GM18868 (cell line): Measurements from ENCODE around the gene IGSF21.

ENCODE experiments used
- ATAC-seq: cut with Tn5 transposase; IDR thresholded peaks from one replicate; pipeline ENCODE4 v1.9.1; 2021; ENCODE audit warnings: mild to moderate bottlenecking, moderate library complexity; ENCODE audit not compliant: unreplicated experiment

Gene IGSF21

DNA sequence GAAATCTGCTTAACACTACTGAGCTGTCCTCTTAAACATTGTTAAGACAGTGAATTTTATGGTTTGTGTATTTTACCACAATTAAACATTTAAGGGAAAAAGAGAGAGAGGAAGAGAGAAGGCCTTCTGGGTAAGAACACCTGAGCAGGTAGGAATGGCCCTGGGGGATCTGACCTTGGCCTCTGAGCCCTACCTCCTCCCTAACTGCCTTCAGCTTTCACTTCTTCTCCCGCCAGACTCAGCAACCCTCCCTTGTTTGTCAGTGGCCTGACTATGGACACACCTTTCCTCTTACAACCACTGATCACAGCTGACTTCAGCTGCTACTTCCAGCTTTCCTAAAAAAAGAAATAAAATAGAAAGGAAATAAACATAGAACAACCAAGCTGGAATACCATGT is 13.5 kb upstream of the IGSF21 start:
- no peak for ATAC-seq

GRCh38 chr1:18097206-18097605 is 10.4 kb upstream of the IGSF21 start:
- ATAC-seq = no peak

DNA sequence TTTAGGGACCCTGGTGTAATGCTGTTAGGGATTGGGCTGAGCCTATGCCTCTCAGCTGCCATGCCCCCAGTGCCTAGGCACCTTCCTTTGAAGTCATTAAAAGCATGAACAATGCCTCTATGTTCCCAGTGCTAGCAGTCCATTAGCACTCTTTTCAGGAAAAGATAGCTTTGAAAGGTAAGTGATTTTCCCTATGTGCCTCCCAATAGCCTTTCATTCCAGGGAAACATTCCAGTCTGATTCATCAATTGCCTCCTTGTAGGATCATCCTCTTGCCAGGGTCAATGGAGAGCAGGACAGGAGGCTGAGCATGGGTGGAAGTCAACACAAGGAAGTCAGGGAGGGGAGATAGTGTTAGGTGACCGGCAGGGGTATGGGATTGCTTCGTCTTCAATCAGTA is 8.6 kb upstream of the IGSF21 start:
- ATAC-seq = no peak

DNA sequence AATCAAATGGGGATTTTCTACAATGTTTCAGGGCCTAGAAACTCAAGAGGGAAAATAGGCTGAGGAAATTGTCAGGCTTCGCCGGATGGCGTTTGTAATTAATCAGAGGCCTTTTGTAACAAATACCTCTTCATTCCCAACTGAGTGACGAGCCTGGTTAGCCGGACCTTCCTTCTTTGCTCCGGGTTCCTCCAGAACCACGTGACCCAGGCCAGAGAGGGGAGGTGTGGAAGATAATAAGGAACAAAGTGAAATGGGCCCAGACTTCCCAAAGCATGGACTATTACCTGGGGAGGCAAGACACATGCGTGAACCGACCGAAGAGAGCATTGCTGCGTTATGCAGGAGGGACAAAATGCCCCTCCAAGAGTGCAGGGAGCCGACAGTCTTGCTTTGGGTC is 7.5 kb upstream of the IGSF21 start:
- ATAC-seq = no peak

- no peak for ATAC-seq
These were observed 7.0 kb upstream of the IGSF21 start for GRCh38 chr1:18100491-18101063.

GRCh38 chr1:18101508-18101907 is 6.1 kb upstream of the IGSF21 start:
- no peak for ATAC-seq

DNA sequence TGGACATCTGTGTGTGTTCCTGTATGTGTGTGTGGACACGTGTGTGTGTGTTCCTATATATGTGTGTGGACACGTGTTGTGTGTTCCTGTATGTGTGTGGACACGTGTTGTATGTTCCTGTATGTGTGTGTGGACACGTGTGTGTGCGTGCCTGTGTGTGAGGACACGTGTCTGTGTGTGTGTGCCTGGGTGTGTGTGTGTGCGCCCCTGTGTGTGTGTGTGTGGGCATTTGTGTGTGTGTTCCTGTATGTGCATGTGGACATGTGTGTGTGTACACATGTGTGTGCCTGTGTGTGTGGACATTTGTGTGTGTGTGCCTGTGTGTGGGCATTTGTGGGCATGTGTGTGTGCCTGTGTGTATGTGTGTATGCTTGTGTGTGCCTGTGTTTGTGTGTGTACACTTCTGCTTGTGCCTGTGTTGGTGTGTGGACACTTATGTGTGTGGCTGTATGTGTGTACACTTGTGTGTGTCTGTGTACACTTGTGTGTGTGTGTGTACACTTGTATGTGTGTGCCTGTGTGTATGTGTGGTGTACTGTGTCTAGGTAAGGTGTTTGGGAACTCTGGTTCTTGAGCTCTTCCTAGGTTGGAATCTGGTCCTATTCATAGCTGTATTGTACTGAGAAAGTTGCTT is 3.7 kb upstream of the IGSF21 start:
- ATAC-seq = no peak

DNA sequence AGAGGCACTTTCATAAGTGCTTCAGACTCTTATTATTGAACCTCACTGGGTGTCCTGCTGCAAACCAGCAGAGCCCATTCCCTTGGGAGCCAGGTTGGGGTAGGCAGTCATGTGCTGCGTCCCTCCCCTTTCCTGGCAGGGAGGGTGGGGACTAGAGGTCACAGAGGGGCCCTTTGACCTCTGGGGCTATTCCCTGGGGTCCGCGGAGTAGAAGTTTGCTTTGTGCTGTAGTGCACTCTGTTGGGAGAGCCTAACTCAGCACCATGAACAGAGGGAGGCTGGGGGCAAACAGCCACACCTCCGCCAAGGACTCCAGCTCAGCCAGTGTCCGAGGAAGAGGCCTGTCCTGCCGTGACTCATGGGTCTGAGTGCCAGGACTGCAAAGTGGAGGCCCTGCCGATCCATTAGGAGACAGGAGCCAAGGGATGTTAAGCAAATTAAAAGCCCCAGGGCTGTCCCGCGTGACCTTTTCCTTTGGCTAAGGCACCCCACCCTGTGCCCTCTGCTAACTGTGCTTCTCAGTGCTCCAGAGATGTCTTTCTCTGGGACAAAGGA is 3.0 kb upstream of the IGSF21 start:
- no peak for ATAC-seq

DNA sequence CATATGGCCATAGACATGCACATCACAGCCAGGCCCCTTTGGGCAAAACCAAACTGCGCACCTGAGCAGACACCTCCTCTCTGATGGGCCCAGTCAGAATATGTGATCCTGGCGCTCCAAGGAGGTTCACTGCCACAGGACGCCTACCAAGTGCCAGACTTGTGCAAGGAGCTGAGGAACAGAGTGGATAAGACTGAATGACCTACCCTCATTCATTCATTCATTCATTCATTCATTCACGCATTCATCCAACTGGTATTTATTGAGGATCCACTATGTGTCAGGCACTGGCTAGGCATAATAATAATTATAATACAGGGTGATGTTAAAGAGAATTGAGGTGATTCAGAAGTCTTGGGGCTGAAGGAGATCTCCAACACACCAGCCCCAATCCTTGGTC is 2.4 kb upstream of the IGSF21 start:
- no peak for ATAC-seq

DNA sequence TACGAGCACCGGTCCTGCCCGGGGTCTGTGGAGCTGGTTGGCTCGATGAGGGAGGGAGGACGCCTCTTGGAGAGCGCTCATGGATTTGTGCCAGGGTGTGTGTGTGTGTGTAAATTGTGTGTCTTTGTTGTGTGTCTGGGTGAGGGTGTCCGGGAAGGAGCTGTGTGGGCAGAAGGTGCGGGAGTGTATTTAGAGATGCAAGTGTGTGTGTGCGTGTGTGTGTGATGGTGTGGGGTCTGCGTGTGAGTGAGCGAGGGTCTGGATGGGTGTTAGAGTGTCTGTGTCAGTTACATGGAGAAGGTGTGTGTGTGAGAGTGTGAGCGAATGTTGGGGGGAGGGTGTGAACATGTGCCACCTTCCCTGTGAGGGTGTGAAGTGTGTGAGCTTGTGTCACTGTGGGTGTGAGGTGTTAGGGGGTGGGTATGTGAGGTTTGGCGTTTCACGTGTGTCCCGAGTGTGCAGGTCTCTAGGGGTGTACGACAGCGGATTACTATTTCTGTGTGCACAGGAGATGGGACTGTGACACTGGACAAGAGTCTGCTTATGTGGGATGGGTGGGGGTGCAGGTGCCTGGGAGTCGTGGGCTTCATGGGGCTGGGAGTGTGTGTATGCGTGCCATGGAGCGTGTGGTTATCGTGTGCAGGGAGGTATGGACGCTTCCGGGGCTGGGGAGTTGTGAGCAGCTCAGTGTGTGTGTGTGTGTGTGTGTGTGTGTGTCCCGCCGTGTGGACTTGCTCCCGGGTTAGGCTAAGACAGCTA is 880 bp downstream of the IGSF21 start:
- ATAC-seq = no peak

- no peak for ATAC-seq
These were observed 1.6 kb downstream of the IGSF21 start for GRCh38 chr1:18109058-18109755.

GRCh38 chr1:18109756-18110597 is 2.4 kb downstream of the IGSF21 start:
- ATAC-seq = no peak

DNA sequence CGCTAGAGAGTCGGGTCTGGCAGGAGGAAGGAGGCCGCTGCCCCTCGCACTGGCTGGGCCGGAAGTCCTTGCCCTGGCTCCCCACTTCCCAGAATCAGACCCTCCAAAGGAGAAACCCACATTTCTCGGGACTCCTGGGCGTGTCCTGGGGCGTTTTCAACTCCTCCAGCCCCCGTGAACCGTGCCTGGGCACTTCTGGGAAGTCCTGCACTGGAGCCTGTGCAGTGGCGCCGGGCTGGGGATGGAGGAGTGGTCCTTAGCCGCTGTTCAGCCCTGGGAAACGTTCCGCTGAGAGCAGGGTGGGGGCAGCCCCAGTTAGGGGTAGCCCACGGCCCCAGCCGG is 3.0 kb downstream of the IGSF21 start:
- no peak for ATAC-seq

- no peak for ATAC-seq
These were observed 3.4 kb downstream of the IGSF21 start for GRCh38 chr1:18110968-18111367.

DNA sequence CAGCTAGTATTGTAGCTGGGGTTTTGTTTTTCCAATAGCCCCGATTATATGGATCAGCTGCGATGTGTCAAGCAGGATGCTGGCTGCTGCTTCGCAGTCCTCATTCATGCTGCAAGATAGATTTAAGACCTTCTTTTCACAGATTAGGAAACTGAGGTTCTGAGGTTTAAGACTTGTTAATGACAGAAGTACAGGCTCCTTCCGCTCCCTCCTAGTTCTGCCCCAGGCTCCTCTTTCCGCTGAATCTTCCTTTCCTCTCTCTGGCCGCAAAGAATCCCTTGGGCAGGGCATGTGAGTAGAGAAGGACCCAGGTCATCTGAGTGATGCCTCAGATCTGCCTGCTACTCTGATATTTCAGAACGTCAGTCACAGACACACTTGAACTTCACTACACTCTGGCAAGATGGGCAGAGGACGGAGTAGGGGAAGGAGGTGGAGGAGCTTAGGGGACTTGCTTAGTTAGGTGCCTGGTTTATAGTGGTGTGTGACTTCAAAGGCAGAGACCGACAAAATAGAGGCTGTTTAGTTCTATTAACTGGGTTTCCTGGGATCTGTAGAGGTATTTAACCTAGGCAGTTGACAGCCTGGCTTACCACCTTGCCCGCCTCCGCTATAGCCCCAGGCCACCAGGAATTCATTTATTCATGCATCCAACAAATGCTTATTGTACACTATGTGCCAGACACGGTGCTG is 4.2 kb downstream of the IGSF21 start:
- no peak for ATAC-seq

DNA sequence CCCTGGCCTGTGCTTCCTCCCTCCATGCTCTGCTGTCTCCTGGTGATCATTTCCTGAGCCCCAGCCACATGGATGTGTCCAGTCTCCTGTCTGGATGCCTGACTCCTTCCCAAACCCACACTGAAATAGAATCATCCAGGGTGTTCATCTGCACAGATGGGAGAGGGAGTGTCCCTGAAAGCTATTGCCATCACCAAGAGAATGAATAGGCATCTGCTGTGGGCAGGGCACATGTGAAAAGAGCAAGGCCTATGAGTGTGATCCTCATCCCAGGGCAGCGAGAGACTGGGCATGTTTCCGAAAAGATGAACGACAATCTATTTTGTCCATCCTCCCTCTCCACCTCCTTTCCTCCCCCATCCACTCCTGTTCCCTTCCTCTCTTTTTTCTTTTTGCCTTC is 5.0 kb downstream of the IGSF21 start:
- no peak for ATAC-seq

DNA sequence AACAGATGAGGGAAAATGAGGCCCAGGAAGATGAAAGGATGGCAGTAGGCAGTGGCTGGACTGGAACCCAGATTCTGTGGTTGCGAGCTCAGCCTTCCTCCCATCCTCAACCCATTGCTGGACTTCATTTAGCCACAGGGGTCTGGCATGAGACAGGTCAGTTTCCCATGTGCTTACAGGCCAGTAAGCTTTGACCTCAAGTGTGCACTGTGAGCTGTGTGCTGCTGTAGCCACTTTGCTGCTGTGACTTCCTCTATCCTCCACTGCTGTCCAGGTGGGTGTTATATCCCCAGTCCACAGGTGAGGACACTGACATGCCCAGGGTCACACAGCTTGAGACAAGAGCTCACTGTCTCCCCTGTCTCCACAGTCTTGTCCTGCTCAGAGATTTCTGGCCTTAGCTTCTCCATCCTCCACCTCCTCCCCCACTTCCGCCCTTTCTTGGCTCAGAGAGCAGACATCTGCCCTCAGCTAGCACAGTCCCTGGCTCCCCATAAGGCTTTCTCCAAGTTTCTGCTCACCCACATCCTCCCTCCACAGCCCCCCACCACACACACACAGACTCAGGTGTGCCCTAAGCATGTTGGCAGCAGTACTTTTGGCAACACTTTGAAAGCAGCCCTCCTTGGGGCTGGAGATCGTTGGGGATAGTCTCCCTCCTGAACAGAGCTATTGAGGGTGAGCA is 7.3 kb downstream of the IGSF21 start:
- no peak for ATAC-seq

- no peak for ATAC-seq
These were observed 9.2 kb downstream of the IGSF21 start for GRCh38 chr1:18116777-18117176.

DNA sequence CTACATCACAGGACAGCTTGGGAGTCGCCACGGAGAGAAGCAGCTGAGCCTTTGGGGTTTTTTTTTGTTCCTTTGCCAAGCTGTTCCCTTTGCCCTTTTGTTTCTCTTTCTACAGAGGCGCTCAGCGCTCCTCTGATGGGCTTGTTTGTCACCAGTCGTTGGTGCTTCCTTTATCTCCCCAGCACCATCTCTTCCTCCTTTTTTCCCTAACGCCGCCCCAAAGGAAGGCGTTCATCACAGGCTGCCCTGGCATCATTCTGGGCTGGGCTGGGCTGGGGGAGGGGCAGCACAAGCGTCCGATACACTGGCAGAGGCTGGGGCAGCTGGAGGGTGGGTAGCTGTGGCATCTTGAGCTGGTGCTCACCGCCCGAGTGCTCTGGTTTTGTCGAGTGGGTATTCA is 10.5 kb downstream of the IGSF21 start:
- no peak for ATAC-seq

GRCh38 chr1:18118491-18118890 is 10.9 kb downstream of the IGSF21 start:
- ATAC-seq = no peak
